Kidney (tissue), 14 donors: ENCODE measurements around the gene OSBPL10. TPM values are rescaled to one million over a fixed set of nuclear protein-coding genes. Genes with fewer than 3 reads are reported as not detected.

Experiments used
- DNase-seq, 5 donors: peaks; one replicate each; pipeline ENCODE4 v3.0.0-alpha.2; 2013 to 2020
- FAIRE-seq: peaks from 2 replicates; lab custom pipeline; 2012; peaks lifted over from hg19 to GRCh38; lab: Jason Lieb, UNC
- H3K27ac ChIP-seq, 2 donors: one replicate each; pipeline ENCODE4 v1.7.0; 2013; ENCODE audit warnings: low read depth in 2 of 2, low read length in 2 of 2, inconsistent platforms in 1 of 2
- H3K27me3 ChIP-seq: one replicate; pipeline ENCODE4 v1.7.1; 2013; ENCODE audit warnings: low read length, inconsistent platforms; ENCODE audit not compliant: control insufficient read depth, insufficient read depth
- H3K36me3 ChIP-seq, 3 donors: one replicate each; pipeline versions ENCODE4 v1.7.0 to v1.7.1; 2013; ENCODE audit warnings: low read length in 3 of 3, control low read depth in 1 of 3, inconsistent platforms in 1 of 3; ENCODE audit not compliant: insufficient read depth in 3 of 3, control insufficient read depth in 2 of 3
- H3K4me1 ChIP-seq, 3 donors: one replicate each; pipeline versions ENCODE4 v1.7.0 to v1.7.1; 2013; ENCODE audit warnings: low read length in 3 of 3, inconsistent platforms in 1 of 3, low read depth in 1 of 3; ENCODE audit not compliant: control insufficient read depth in 2 of 3, insufficient read depth in 2 of 3
- H3K4me3 ChIP-seq, 3 donors: one replicate each; pipeline versions ENCODE4 v1.7.0 to v1.8.1; 2013; ENCODE audit warnings: low read length in 3 of 3, control low read depth in 1 of 3, inconsistent platforms in 1 of 3
- H3K9ac ChIP-seq, 3 donors: one replicate each; pipeline versions ENCODE4 v1.7.0 to v1.7.1; 2013; ENCODE audit warnings: low read length in 3 of 3, control low read depth in 1 of 3, inconsistent platforms in 1 of 3
- H3K9me3 ChIP-seq, 3 donors: one replicate each; pipeline versions ENCODE4 v1.7.0 to v1.7.1; 2013; ENCODE audit warnings: low read length in 3 of 3, control low read depth in 1 of 3, inconsistent platforms in 1 of 3; ENCODE audit not compliant: control insufficient read depth in 2 of 3, insufficient read depth in 1 of 3
- intact Hi-C: fragments of 100-400 bp; cut with DNase I; formaldehyde crosslinking; loops from one replicate; pipeline ENCODE4 v1.11.1; 2022
- polyA plus RNA-seq: library from polyadenylated mRNA; stranded (reverse); fragments of 350-450 nt; fragmentation: Illumina TruSeq; extraction: RNeasy Lipid Tissue Mini Kit (QIAGEN cat#74804); gene quantifications from one replicate; pipeline ENCODE4 v1.2.3, GENCODE V29; 2014; ENCODE audit warnings: low read depth, low replicate concordance; ENCODE audit not compliant: insufficient read depth
- total RNA-seq: library from RNA; stranded (reverse); fragmentation: NEBNext Ultra II Directional; extraction: Animal tissue kit (Norgen Biotek cat#: 25700); gene quantifications from one replicate; pipeline ENCODE4 v1.2.1, GENCODE V29; 2021
- TF ChIP-seq, protein P1 (sequence below): IDR thresholded peaks from 3 replicates; pipeline ENCODE4 v1.5.1; 2012; ENCODE audit warnings: mild to moderate bottlenecking, moderate library complexity, borderline replicate concordance; ENCODE audit not compliant: insufficient read depth; ENCODE audit errors: extremely low read depth
- donor health status: control.
- donor health status: control.
- donor health status: control.
- donor health status: control.
- donor health status: control.
- donor health status: DM: yes; HTN: yes; CAD: no.
- donor health status: Normal renal cell carcinoma (clear cell type).

Gene OSBPL10
- total and polyA plus RNA-seq, 2 donors from 2014 or later: 11.8 to 89.3 TPM

DNA sequence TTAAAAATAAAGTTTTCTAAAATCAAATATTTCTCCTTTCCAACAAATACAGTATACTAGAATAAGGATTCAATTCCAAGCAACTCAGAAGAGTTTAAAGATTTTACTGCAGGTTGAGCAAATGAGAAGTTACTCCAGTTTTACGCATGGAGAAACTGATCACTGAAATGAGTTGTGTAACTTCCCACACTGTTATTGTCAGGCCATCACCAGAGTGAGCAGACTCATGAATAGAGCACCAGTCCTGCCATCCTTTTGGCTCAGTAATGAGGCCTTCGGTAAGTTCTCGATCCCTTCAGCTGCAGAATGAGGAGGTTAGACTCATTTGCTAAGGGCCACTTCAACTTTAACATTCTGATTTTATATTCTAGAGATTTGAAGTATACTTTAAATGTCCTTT, 48.1 kb downstream of the OSBPL10 start:
- H3K9ac ChIP-seq: no peak overlapping the region
- FAIRE-seq (no peak), DNase-seq (no peak)
- H3K36me3 ChIP-seq: no peaks in the 10 kb centered on the region
- TF ChIP-seq, protein P1, sequence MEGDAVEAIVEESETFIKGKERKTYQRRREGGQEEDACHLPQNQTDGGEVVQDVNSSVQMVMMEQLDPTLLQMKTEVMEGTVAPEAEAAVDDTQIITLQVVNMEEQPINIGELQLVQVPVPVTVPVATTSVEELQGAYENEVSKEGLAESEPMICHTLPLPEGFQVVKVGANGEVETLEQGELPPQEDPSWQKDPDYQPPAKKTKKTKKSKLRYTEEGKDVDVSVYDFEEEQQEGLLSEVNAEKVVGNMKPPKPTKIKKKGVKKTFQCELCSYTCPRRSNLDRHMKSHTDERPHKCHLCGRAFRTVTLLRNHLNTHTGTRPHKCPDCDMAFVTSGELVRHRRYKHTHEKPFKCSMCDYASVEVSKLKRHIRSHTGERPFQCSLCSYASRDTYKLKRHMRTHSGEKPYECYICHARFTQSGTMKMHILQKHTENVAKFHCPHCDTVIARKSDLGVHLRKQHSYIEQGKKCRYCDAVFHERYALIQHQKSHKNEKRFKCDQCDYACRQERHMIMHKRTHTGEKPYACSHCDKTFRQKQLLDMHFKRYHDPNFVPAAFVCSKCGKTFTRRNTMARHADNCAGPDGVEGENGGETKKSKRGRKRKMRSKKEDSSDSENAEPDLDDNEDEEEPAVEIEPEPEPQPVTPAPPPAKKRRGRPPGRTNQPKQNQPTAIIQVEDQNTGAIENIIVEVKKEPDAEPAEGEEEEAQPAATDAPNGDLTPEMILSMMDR: no peak
- H3K27ac ChIP-seq: no peak overlapping the region
- intact Hi-C loops: no loop called here
- H3K4me1 ChIP-seq: peaks cover 0 to 3% (median 2%) of the 10 kb centered on the region in 3 donors
- H3K9me3 ChIP-seq: no peaks in the 10 kb centered on the region
- H3K4me3 ChIP-seq: no peak overlapping the region
- H3K27me3 ChIP-seq: no peaks in the 10 kb centered on the region

GRCh38 chr3:31929826-31930502, 51.1 kb downstream of the OSBPL10 start:
- Histone ChIP-seq H3K4me3 (no peak overlapping the region), H3K27ac (no peak overlapping the region), H3K27me3 (no peaks in the 10 kb centered on the region), H3K36me3 (no peaks in the 10 kb centered on the region), H3K4me1 (peaks cover 0 to 9% (median 3%) of the 10 kb centered on the region in 3 donors), H3K9me3 (no peaks in the 10 kb centered on the region), H3K9ac (no peak overlapping the region)
- FAIRE-seq (no peak), DNase-seq (no peak)
- TF ChIP-seq, protein P1: no peak
- intact Hi-C loops: no loop called here

DNA sequence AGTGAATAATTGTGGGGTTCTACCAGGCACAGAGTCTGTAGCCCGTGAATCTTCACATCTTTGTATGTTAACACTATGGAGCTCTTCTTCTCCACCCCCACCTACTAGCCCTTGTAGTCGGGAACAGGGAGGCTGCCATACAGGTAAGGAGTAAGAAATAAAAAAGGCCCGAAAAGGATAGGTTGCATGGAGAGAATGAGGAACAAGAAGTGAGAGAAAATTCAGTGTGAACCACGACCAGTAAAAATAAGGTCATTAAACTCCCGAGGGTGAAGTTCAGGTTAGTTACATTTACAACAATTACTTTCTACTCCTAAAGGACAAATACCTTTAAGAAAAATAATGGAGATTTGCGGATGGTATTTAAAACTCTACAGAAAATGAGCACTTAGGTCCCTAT, 53.3 kb downstream of the OSBPL10 start:
- H3K36me3 ChIP-seq: no peaks in the 10 kb centered on the region
- FAIRE-seq (no peak), DNase-seq (no peak)
- no peak overlapping the region for H3K9ac ChIP-seq
- H3K27ac ChIP-seq: peak overlapping the region in 1 of 2 donors; percentile 15
- no peaks in the 10 kb centered on the region for H3K27me3 ChIP-seq
- TF ChIP-seq, protein P1: no peak
- intact Hi-C loops: no loop called here
- peaks cover 0 to 9% (median 4%) of the 10 kb centered on the region in 3 donors for H3K4me1 ChIP-seq
- H3K4me3 ChIP-seq: no peak overlapping the region
- H3K9me3 ChIP-seq: no peaks in the 10 kb centered on the region
